ENCODE results near the gene ACAP1.
A peak's percentile ranks its signal among the peaks of the same experiment; 100 is the strongest.

The ACAP1 gene

DNA sequence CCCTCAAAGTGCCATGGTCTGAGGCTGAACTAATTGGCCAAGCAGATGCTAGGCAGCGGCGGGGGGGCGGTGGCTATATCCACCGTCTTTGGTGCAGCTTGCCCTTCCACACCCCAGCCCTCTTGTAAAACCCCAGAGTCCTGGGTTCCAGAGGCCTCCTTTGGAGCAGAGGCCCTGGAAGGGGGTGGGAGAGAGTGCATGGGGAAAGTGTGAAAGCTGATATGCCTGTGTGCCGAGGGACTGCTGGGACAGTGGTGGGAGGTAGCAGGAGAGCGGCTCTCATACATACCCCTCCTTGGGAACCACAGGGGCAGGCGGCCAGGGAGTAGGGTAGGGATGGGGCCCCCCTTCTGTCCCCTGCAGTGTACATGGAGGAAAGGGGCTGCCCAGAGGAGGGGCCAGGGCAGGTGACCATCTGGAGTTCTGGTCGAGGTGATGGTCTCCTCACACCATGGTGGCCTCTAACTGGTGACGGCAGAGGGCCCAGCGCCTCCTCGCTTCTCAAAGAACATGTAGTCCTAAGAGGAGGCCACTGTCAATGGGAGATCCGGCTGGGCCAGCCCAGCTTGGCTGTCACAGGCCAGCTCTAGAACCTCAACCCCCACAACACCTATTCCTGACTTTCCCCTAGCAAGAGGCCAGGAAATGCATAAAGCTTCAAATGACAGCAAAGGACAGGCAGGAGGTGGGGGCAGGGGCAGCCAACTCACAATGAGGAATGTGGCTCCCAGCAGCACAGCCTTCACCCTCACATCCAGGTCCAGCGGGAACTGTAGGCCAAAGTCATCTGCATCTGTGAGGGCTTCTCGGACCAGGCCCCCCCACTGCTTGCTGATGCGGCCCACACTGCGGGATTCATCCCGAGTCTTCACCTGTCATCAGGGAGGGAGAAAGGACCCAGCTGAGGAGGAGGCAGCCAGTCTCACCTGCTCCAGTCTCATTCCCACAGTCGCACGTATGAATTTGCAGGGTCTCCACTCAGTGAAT, 53.9 kb downstream of the ACAP1 start:
- DNase-seq (ENCODE audit: low read depth in 2 of 2) = no peak

GRCh38 chr17:7391307-7391706, 55.0 kb downstream of the ACAP1 start:
- DNase-seq (ENCODE audit: low read depth in 2 of 2) = no peak

DNA sequence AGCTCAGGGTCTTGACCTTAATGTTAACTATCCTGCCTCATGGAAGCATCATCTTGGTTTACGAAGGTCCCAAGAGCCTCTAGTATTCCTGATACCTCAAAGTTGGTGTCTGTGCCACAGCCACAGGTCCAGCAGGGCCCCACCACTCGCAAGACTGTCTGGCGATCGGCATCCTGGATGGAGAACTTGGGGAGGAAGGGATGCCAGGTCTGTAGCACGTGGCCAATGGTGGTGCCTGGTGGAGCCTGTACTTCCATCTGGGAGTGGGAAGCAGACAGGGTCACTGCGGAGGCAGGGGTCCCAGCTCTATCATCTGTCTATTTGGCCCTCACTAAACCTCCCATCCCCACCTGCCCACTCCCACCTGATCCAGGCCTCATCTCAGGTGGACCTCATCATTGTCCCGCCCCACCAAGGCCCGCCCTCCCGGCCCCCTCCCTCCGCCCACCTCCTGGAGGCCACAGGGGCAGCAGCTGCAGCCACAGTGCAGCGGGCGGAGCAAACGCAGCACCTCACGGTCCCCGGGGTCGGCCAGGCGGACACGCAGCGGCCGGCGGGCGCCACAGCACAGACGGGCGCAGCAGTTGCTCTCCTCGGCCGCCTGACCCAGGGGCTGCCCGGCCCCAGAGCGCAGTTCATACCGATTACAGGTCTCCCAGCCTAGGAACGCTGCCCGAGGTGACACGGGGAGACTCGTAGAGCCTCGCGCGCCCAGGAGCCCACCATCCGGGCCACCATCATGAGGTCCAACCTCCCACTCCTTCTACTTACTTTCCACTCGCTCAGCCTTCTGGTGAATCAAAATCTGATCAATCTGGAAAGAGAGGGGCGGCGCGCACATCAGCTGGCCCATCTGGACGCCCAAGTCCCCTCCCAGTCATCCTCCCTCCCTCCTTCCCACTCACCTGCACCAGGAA, 56.6 kb downstream of the ACAP1 start:
- DNase-seq (ENCODE audit: low read depth in 2 of 2) = no peak

GRCh38 chr17:7393613-7394451, 57.5 kb downstream of the ACAP1 start:
- DNase-seq (ENCODE audit: low read depth in 2 of 2) = no peak

GRCh38 chr17:7394452-7395191, 58.3 kb downstream of the ACAP1 start, which contains the start of gene PLSCR3:
PLSCR3 (minus strand) TSS chr17:7394525; CDS start chr17:7394110, 415 bp downstream.
- peak; percentile 81 to 82 for DNase-seq (ENCODE audit: low read depth in 2 of 2)

DNA sequence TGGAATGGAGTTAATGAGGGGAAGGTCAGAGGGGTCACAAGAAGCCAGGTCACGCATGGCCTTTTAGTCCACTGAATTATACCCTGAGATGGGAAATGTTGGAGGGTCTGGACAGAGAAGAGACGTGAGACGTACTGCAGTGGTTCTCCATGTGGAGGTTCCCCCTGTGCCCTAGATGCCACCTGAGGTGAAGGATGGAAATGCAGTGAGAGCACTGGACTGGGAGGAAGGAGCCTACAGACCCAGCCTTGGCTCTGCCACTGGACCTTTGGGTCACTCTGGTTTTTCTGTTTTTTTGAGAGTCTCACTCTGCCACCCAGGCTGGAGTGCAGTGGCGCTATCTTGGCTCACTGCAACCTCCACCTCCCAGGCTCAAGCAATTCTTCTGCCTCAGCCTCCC, 59.8 kb downstream of the ACAP1 start:
- DNase-seq (ENCODE audit: low read depth in 2 of 2) = no peak

- no peak for DNase-seq (ENCODE audit: low read depth in 2 of 2)
These were observed 62.3 kb downstream of the ACAP1 start for GRCh38 chr17:7398612-7399011.
